ENCODE measurements around the gene FBXO44. TPM values are rescaled to one million over a fixed set of nuclear protein-coding genes. Genes with fewer than 3 reads are reported as not detected.
A peak's percentile ranks its signal among the peaks of the same experiment; 100 is the strongest.
"Not testable (repeated sequence)": the region's sequence is repeated elsewhere in the genome, so short reads cannot be mapped to it uniquely, and the experiment has no call there.

FBXO44 gene
- polyA plus RNA-seq, 3 donors: 1.5 to 17.8 (median 2.0) TPM

DNA sequence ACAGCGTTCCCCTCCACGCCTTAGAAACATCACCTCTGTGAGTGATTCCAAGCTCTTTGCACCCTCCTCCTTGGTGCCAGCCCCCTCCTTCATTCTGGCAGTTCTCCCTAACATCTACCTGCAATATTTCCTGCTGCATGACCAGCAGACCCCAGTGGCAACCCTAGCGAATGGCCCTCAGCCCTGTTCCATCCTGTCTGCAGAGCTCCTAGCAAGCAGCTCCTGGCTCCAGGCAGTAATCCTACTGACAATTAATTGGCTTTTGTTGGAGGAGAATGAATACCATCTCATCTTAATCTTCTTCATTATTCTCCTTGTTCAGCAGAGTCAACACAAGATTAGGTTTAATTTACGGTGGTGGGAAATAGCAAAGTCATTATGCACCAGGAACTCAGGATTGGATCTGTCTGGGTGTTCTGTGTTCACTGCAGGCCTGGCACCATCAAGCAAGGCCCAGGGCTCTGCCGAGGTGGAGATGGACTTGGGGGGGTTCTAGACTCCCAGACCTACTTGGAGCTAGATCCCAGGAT lies 12.8 kb upstream of the FBXO44 start:
- Histone ChIP-seq H3K36me3 (replicated peaks in 1 of 2; ENCODE audit: control insufficient read depth in 1 of 2, insufficient read depth in 2 of 2, low read length in 2 of 2) (no peaks in the 10 kb centered on the region), H3K27ac (ENCODE audit: low read depth in 1 of 2, low read length in 2 of 2) (no peak overlapping the region), H2AFZ (ENCODE audit: insufficient read depth, low read depth, low read length, poor library complexity, severe bottlenecking) (no peak overlapping the region), H3K4me3 (replicated peaks in 1 of 3; ENCODE audit: low read depth in 2 of 3, low read length in 3 of 3) (no peak overlapping the region), H3K4me2 (replicated peaks; ENCODE audit: extremely low read depth, low read length, poor library complexity, severe bottlenecking) (no peak overlapping the region), H3K79me2 (ENCODE audit: insufficient read depth, low read length) (no peaks in the 10 kb centered on the region), H3K27me3 (ENCODE audit: control insufficient read depth in 2 of 2, insufficient read depth in 2 of 2, low read length in 2 of 2) (peaks cover 0 to 2% of the 10 kb centered on the region in 2 donors), H3K9me3 (replicated peaks in 1 of 2; ENCODE audit: control insufficient read depth in 1 of 2, insufficient read depth in 1 of 2, low read length in 2 of 2) (no peaks in the 10 kb centered on the region), H4K20me1 (ENCODE audit: insufficient read depth, low read length) (no peaks in the 10 kb centered on the region), H3K9ac (ENCODE audit: insufficient read depth, low read length, poor library complexity, severe bottlenecking) (no peak overlapping the region), H3K4me1 (ENCODE audit: control insufficient read depth in 1 of 2, insufficient read depth in 2 of 2, low read length in 2 of 2) (no peaks in the 10 kb centered on the region)
- Mint-ChIP-seq H3K4me1 (peaks cover 3% of the 10 kb centered on the region), H3K4me3 (no peak overlapping the region), H3K36me3 (no peaks in the 10 kb centered on the region), H3K9me3 (peaks cover 0 to 2% (median 0%) of the 10 kb centered on the region in 7 donors), H3K27ac (peak overlapping the region in 1 of 7 donors; percentile 25), H3K27me3 (ENCODE audit: low read depth in 3 of 3) (peaks cover 9 to 20% (median 15%) of the 10 kb centered on the region in 3 donors)
- no peak for DNase-seq
- 94% methylated on average over 2 of the region's 5 CpGs for WGBS (ENCODE audit: insufficient coverage)
- no peak for TF ChIP-seq CTCF (IDR thresholded peaks at IDR 0.05)
- intact Hi-C loops (cut with micrococcal nuclease): loop anchor here (1.0 to 10.0 kb wide), 5 partner anchors 305 to 607 kb away; no protein-coding TSS in a partner anchor

GRCh38 chr1:11642418-11643017 lies 12.2 kb upstream of the FBXO44 start:
- peak; percentile 95 for TF ChIP-seq CTCF (IDR thresholded peaks at IDR 0.05)
- 24% methylated on average over 7 of the region's 18 CpGs for WGBS (ENCODE audit: insufficient coverage)
- H3K27ac Mint-ChIP-seq: not testable (repeated sequence)

More at GRCh38 chr1:11642418-11643017, 12.2 kb upstream of the FBXO44 start:
- H3K9me3 ChIP-seq (replicated peaks in 1 of 2; ENCODE audit: control insufficient read depth in 1 of 2, insufficient read depth in 1 of 2, low read length in 2 of 2); H3K9ac ChIP-seq (ENCODE audit: insufficient read depth, low read length, poor library complexity, severe bottlenecking); H3K27ac ChIP-seq (ENCODE audit: low read depth in 1 of 2, low read length in 2 of 2); H3K27me3 ChIP-seq (ENCODE audit: control insufficient read depth in 2 of 2, insufficient read depth in 2 of 2, low read length in 2 of 2); H3K4me3 ChIP-seq (replicated peaks in 1 of 3; ENCODE audit: low read depth in 2 of 3, low read length in 3 of 3); H3K79me2 ChIP-seq (ENCODE audit: insufficient read depth, low read length); H3K9me3 Mint-ChIP-seq; H2AFZ ChIP-seq (ENCODE audit: insufficient read depth, low read depth, low read length, poor library complexity, severe bottlenecking); H3K36me3 ChIP-seq (replicated peaks in 1 of 2; ENCODE audit: control insufficient read depth in 1 of 2, insufficient read depth in 2 of 2, low read length in 2 of 2); H3K4me1 ChIP-seq (ENCODE audit: control insufficient read depth in 1 of 2, insufficient read depth in 2 of 2, low read length in 2 of 2); H3K36me3 Mint-ChIP-seq; H3K4me2 ChIP-seq (replicated peaks; ENCODE audit: extremely low read depth, low read length, poor library complexity, severe bottlenecking); H3K4me3 Mint-ChIP-seq; H3K4me1 Mint-ChIP-seq; H4K20me1 ChIP-seq (ENCODE audit: insufficient read depth, low read length): not testable (repeated sequence)
- intact Hi-C loops (cut with micrococcal nuclease): loop anchor here (1.0 to 10.0 kb wide), 5 partner anchors 305 to 608 kb away; no protein-coding TSS in a partner anchor
- H3K27me3 Mint-ChIP-seq (ENCODE audit: low read depth in 3 of 3): peaks cover 9 to 20% (median 12%) of the 10 kb centered on the region in 3 donors
- DNase-seq: peak; percentile 47 to 60 (median 57)
